Activated CD8-positive, alpha-beta memory T cell treated with anti-CD3 and anti-CD28 coated beads, Interleukin-2, amount 50 U/mL, for 48 hours (primary cell): ENCODE measurements around the gene UTF1.
"Not testable (repeated sequence)": the region's sequence is repeated elsewhere in the genome, so short reads cannot be mapped to it uniquely, and the experiment has no call there.

ENCODE experiments used
- DNase-seq: peaks from one replicate; pipeline ENCODE4 v3.0.0-alpha.2; 2020

Gene UTF1

DNA sequence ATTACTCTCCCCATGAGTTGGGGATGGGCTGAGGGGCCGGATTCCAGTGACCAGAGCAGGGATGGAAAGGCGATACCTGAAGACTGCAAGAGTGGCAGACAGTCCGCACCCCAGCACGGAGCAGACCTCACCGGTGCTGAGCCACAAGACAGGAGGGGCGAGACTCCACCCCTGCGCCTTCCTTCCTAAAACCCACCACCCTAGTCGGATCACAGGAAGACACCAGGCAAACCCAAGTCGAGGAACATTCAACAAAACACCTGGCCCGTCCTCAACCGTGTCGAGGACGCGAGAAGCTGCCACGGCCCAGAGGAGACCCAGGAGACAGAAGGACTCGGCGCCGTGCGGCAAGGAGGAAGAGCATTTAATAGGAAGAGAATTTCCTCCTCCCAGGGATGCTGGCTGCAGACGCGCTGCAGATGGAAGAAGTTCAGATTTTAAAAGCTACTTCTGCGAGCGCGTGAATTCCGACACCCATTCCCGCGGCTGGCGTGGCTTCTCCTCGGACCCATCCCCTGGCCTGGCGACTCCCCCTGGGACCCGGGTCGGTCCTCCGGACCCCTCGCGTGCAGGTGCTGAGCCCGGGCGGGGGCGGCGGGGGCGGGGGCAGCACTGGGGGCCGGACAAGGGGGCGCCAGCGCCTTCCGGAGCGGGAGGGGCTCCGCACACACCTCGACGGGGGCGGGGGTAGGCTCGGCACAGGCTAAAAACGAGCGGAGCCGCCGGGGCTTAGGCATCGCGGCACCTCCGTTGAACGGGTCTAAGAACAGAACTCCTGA, 563 bp upstream of the UTF1 start:
- DNase-seq: no peak

DNA sequence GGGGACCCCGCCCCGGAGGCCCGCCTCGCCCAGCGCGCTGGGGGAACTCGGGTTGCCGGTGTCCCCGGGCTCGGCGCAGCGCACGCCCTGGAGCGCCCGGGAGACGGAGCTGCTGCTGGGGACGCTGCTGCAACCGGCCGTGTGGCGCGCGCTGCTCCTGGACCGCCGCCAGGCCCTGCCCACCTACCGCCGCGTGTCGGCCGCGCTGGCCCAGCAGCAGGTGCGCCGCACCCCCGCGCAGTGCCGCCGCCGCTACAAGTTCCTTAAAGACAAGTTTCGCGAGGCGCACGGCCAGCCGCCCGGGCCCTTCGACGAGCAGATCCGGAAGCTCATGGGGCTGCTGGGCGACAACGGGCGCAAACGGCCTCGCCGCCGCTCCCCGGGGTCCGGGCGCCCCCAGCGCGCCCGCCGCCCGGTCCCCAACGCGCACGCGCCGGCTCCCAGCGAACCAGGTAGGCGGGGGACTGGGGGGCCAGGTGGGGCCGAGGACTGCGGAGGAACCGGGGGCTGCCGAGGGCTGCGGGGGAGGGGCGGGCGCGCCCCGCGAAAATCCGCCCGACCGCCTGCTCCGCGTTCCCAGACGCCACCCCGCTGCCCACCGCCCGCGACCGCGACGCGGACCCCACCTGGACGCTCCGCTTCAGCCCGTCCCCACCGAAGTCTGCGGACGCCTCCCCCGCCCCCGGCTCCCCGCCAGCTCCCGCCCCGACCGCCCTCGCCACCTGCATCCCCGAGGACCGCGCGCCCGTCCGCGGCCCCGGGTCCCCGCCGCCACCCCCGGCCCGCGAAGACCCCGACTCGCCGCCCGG, 574 bp downstream of the UTF1 start:
- DNase-seq: no peak

DNA sequence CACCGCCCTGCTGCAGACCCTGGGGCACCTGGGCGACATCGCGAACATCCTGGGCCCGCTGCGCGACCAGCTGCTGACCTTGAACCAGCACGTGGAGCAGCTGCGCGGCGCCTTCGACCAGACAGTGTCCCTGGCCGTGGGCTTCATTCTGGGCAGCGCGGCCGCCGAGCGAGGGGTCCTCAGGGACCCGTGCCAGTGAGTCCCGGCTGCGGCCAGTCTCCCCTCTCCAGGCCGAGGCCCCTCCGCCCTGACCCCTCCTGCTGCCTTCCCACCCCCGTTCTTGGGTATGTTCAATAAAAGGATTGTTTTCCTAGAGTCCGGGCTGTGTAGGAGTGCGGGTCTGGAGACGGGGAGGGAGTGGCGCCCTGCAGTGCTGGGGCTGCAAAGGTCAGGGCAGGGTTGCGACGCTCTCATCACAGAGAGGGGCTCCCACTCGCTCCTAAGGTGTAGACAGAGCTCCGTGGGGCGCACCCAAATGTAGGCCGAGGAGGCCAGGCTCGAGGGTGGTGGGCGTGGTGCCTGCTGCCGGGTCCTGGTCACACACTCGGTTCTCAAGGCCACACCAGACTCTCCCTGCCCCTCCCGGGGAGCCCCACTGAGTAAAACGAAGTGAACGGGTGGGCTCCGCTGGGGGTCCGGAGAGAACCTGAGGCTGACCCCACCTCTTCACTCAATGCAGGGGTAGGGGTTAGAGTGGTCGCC, 1.4 kb downstream of the UTF1 start:
- no peak for DNase-seq

DNA sequence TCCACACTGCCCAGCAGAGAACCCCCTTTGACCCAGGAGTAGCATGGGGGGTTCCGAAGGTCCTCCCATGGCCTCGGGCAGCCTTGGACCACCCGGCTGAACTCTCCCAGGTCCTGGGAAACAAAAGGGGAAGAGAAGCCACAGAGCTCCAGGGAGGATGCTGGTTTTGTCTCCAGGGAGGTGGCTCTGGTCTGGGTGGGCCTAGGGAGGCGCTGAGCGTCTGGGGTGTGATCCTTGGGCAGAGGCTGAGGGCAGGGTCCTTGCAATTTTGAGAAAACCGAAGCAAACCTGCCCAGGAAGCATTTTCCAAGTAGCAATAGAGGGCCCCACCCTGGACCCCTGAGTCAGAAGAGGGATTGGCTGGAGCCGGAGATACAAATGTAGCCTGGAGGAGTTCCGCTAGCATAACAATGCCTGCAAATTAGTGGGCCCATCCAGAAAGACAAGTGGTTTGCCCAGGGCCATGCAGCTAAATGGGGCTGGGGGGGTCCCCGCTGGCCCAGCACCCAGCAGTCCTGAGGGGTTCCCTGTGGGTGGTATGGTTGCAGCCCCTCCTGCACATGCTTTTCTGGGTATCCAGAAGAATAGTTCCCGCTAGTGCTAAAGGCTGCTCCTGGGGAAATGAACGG, 2.0 kb downstream of the UTF1 start:
- no peak for DNase-seq

DNA sequence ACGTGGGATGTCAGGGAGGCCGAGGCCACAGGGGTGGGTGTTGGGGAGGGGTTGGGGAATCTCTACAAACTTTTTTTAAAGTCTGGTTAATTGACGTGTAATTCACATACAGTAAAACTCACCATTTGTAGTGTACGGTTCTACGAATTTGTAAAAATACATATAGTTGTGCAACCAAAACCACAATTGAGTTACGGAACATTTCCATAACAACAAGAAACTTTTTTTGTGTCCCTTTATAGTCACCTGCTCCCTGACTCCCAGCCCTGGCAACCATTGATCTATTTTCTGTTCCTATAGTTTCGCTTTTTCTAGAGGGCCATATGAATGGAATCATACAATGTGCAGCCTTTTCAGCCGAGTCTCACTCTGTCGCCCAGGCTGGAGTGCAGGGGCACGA, 4.8 kb downstream of the UTF1 start:
- not testable (repeated sequence) for DNase-seq

DNA sequence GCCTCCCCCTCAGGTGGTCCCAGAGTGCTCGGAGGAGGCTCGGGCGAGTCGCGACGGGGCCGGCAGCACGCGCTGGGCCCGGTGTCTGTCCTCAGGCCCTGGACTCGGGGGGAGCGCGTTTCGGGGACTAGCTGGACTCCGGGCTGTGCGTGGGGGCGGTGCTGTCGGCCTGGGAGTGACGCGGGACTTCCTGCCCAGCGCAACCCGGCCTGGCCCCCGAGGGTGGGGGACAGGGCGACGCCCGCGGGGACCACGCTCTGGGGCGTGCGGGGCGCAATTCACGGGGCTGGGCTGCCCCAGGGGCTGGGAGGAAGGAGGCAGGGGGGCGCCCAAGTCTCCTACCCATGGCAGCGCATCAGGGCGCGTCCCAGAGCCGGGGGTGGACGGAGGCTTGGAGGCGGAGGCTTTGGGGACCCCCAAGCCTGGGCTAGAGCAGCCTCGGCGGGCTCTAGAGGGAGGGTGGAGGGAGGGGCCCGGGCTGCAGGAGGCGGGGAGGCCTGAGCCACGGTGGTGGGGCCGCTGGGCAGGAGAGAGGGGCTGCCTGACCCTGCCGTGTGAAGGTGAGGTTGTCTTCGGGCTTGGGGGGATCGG, 5.3 kb downstream of the UTF1 start:
- no peak for DNase-seq

DNA sequence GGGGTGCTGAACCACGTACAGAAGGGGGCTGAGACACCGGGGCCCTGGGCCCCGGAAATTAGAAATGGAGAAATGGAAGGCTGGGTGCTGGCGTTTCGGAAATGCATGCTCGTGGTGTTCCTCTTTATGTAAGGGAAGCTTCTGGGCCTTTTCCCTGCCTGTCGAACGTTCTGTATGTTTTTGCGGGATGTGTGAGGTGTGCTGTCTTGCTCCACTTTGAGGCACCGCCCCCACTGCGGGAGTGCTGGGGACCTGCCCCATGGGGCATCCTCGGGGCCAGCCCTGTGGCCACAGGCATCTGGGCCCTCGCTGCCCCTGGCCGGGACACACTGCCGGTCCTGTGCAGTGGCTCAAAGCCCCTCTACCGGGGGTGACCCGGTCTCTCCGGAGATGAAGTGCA, 5.9 kb downstream of the UTF1 start:
- no peak for DNase-seq

DNA sequence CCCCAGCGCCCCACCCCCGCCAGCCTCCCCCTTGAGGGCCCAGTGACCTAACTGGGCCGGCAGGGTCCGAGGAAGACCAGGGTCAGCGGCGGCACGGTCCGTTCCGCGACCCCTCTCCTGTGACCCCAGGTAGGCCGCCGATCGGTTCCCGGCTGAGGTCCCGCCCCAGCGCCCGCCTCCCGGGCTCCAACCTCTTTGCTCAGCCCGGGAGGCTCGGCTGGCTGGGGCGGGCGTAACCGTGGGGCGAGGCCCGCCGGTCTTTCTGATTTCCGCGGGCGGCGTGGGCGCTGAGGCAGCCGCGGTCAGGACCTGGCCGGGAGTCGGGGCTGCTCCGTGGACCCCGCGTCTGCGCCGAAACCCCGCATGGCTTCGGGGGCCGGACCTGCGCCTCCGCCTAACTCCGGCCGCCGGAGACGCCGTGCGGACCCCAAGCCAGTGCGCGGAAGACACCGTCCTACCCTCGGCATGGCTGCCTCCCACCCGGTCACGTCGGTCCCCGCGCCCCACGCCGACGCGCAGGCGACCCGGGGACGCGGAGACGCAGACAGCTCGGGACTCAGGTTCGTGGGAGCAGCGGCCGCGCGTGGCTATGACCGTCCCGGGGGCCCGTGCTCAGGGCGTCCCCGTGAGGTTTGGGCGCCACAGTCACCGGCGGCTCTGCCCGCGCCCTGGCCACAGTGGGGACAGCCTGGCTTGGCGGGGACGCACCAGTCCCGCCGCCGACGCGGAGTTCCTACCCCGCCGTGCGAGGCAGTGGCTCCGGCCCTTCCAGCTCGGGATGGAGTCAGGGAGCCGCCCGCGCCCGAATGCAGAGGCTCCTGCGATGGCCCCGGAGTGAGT, 6.6 kb downstream of the UTF1 start:
- DNase-seq: no peak

DNA sequence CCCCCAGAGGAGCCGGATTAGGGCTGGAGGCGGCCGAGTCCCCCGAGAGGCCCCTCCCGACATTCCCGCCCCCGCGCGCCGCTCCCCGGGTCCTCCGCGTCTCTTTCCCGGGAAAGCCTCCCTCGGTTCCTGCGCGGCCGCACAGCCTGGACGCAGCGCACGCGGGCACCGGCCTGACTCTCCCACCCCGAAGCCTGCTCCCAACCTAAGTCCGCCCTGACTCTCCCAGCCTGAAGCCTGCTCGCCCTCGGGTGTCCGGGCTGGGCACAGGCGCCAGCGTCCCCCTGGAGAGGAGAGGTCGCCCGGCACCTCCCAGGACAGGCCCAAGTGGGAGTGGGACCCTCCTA, 7.2 kb downstream of the UTF1 start:
- DNase-seq: no peak

DNA sequence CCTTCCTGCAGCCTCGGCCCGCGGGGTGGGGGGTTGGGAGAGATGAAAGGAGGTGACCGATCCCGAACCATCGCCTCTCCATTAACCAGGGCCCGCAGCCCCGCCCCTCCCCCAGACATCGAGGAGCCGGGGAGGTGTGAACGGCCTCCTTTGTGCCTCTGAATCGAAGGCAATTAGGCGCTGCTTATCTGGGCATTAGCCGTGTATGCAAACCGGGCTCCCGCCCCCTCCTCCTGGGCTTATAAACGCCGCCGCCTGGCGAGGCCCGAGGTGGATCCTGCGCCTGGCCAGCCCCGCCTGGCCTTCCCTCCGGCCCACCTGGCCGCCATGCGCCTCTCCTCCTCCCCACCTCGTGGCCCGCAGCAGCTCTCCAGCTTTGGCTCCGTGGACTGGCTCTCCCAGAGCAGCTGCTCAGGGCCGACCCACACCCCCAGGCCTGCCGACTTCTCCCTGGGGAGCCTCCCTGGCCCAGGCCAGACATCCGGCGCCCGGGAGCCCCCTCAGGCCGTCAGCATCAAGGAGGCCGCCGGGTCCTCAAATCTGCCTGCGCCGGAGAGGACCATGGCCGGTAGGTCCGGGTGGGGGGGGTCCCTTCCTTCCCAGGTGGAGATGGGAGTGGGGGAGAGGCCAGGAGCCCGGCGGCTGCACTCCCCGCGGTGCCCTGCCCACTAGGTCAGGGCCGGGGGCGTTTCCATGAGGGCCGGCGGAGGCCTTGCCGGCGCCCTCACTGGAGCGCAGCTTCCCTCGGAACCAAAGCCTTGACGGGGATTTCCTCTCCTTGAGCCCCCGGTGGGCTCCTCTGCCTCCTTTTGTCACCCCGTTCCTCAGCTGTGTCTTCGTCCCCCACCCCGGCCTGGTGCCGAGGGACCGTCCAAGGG, 7.8 kb downstream of the UTF1 start, which contains the start of gene VENTX:
TSS of gene VENTX (plus strand) at position 268 of the 878 bp plus-strand sequence. CDS start at position 328, 60 bp downstream.
- DNase-seq: no peak

DNA sequence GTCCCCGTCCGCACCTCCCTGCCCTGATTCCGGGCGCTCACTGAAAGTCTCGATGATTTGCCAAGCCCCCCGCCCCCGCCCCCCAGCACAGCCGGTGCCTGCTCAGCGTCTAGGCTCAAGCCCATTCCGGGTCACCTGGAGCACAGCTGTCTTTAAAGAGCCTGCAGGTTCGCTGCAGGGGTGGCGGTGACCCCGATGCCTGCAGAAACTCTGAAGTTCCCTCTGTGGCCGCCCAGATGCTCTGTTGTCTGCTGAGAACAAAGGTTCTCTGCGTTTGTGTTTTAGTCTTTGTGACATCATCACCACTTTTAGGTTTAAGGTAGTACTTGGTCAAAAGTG, 8.4 kb downstream of the UTF1 start:
- DNase-seq: no peak

DNA sequence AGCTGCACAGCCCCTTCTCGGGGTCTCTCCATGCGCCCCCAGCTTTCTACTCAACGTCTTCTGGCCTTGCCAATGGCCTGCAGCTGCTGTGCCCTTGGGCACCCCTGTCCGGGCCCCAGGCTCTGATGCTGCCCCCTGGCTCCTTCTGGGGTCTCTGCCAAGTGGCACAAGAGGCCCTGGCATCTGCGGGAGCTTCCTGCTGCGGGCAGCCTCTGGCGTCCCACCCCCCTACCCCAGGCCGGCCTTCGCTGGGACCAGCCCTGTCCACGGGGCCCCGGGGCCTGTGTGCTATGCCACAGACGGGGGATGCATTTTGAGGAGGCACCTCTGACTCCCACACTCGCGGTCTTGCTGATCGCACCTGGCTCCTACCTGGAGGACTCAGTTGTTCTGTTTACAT, 10.0 kb downstream of the UTF1 start:
- DNase-seq: no peak

DNA sequence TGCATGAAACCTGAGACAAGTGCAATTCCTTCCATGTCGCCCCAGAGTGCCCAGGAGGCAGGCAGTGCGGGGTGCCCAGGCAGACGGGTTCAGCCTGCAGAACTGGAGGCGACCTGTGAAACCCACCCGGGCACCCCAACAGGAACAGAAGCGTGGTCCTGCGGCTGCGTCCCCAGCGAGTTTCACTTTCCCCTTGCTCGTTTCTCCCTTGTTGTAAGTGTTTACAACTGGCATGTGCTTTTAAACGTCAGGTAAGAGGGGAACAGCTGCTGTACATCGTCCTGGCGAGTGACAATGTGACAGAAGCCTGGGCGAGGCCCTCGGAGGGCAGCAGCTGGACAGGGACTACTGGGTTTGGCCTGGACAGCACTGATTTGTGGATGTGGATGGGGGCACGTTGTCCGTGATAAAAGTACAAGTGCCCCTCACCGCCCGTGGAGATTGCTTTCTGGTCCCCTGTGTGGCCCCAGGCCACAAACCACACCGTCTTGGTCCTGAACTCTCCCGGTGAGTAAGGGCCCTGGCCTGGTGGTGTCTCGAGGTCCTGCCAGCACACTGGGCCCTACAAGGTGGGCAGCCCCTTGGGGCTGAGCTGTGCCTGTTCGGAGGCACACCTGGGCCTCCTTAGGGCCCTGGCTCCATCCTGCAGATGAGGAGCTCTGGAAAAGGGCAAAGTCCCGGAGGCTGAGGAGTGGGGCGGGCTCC, 11.6 kb downstream of the UTF1 start:
- DNase-seq: no peak

DNA sequence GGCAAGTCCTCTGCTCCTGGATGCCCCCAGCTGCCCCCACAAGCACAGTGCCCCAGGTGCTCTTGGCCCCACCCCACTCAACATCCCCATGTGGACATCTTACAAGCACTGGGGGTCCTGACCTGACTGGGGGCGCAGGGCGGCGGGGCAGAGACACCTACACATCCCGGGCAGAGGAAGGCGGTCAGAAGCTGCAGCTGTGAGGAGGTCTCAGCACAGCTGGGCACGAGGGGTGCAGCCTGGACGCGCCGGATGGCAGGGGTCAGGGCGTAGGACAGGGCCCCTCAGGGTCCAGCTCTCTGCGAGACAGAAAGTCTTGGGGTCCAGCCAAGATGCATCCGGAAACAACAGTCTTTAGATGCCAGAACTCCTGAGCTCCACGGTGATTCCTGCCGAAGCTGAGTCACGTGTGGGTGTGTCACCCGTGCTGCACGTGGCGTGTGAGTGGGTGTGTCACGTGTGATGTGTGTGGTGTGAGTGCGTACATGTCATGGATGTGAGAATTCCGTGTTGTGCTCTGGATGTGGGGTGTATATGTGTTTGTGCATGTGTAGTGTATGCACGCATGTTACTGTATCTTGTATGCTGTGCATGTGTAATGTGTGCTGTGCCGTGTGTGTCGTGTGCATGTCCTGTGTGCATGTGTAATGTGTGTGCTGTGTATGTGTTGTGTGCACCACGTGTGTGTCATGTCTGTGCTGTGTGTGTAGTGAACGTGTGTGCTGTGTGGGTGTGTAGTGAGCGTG, 12.8 kb downstream of the UTF1 start:
- no peak for DNase-seq

DNA sequence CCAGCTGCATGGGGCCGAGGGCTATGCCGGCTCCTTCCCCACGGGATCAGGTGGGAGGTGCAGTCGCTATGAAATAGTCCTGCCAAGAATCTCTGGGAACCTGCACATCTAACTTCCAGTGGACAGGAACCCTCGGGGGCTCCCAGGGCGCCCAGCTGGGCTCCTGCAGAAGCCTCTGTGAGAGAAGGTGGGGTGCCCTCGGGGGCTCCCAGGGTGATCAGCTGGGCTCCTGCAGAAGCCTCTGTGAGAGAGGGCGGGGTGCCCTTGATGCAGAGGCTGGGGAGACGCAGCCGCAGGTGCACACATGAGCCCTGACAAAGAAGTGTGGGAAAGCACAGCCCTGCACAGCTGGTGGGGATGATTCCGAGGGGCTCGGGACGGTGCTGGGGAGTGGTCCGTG, 13.6 kb downstream of the UTF1 start:
- no peak for DNase-seq

DNA sequence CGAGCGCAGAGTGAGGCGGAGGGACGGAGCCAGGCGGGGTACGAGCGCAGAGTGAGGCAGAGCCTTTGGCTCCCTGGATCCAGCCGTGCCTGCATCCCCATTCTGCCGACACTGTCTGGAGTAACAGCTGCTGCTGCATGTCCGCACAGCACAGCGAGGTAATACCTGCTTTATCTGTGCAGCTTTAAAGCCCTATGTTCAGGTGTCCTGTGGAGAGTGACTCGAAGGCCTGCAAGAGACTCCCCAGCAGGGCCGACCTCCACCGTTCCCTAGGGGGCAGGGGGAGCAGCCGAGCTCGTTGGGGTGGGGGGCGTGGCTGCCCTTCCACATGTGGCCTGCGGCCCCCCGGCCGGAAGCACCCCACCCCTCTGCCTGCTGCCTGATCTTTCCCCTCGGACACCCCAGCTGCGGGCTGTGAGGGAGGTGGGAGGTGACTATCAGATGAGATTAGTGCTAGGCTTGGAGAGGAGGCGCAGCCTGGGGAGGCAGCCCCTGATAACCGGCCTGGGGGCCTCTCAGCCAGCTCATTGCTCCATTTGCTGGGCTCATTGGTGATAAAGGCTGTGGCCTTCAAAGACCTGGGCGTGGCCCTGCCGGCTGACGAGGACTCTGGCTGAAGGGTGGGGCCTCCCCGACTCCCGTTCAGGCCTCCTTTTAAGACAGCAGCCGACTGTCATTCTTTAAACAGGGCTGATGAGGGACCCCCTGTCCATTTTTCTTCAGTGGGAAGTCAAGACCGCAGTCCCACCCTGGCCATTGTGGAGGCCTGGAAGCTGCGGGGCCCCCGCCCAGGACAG, 15.6 kb downstream of the UTF1 start:
- no peak for DNase-seq

DNA sequence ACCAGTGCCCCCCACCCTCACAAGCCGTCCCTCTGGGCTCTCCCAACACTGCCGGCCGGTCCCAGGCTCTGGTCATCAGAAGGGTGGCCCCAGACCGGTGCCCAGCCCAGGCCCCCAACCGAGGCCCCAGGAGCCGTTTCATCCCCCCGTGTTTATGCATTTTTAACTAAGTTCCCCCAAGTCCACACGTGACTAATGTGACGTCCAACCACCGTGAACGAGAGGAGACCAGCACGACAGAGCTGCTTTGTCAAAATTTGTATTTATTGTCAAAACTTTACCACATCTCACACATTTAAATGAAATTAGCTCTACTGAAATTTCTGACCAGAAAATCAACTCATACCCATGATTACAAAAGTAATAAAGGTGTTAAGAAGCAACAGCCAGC, 16.2 kb downstream of the UTF1 start:
- no peak for DNase-seq

DNA sequence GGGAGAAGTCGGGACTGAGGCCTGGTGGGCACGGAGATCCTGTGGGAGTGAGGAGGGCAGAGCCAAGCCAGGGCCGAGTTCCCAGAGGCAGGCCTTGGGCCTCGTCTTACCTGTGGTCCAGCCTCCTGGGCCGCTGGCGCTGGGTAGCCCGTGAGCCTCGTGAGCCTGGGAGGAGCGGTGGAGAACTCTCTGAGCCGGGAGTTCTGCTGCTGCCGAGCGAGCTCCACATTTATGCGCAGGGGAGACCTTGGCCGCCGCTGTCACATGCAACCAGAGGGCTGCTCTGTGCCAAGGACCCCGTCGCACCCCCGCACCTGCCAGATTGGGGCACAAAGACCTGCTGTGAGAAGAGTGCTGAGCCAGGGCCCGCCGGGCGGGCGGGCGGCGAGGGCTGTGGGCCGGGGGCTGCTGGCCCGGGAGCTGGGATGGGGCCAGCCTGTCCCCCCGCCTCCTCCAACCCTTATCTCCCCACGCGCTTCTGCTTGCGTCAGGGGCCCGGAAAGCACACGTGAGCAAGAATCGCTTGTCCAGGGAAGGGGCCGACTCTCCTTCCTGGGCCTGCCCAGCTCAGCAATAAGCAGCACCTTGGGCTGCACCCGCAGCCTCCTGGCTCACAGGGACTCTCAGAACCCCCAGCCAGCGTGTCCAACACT, 17.8 kb downstream of the UTF1 start:
- no peak for DNase-seq
